ENCODE measurements around the gene CACNA2D3. TPM values are rescaled to one million over a fixed set of nuclear protein-coding genes. Genes with fewer than 3 reads are reported as not detected.

Gene CACNA2D3
- polyA plus RNA-seq, 3 donors, result 8.3 to 21.5 (median 10.4) TPM

DNA sequence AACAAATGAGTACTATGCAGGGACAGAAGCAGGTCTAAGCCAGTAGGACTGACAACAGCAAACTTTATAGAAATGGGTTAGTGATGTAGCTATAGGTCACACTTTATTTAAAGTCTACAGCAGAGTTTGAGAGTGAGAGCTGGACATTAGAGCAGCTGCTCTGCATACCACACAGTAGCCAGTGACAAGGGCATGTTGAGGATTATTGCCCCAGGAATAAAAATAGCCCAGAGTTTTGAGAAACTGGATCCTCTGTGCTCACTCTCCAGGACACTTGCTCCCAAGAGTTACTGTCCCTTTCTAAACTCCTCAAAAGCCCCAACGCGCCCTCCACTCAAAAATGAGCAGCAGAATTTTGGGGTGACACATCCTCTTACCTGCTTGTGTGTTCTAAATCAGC lies 784.4 kb downstream of the CACNA2D3 start:
- no CpG with 5 or more reads among the region's 2 CpGs for WGBS (ENCODE audit: insufficient coverage)
- no peaks in the 10 kb centered on the region for H3K36me3 Mint-ChIP-seq
- intact Hi-C loops (cut with micrococcal nuclease), result no loop called here

DNA sequence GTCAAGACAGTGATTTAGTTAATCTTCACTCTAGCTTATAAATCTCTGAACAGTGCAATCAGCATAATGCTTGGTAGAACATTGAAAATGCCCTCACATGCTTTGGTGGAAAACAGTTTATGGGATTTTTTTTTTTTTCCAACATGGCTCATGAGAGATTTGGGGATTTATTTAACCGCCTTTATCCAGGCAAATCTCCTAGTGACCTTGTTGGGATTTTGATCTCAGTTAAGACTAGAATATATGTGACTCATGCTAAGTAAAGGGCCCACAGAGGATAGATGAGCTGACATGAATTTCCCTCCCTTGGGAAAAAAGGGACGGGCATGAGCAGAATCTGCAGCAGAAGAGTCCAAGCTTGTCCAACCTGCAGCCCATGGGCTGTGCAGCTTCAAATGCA lies 786.8 kb downstream of the CACNA2D3 start:
- Mint-ChIP-seq H3K4me1 (no peaks in the 10 kb centered on the region), H3K9me3 (peaks cover 4 to 12% (median 7%) of the 10 kb centered on the region in 7 donors), H3K27ac (no peak overlapping the region), H3K4me3 (no peak overlapping the region), H3K27me3 (ENCODE audit: low read depth in 3 of 3) (peaks cover 2 to 6% (median 2%) of the 10 kb centered on the region in 3 donors), H3K36me3 (no peaks in the 10 kb centered on the region)
- H3K27me3 ChIP-seq (ENCODE audit: control insufficient read depth in 2 of 2, insufficient read depth in 2 of 2, low read length in 2 of 2), result no peaks in the 10 kb centered on the region
- TF ChIP-seq, protein P1, sequence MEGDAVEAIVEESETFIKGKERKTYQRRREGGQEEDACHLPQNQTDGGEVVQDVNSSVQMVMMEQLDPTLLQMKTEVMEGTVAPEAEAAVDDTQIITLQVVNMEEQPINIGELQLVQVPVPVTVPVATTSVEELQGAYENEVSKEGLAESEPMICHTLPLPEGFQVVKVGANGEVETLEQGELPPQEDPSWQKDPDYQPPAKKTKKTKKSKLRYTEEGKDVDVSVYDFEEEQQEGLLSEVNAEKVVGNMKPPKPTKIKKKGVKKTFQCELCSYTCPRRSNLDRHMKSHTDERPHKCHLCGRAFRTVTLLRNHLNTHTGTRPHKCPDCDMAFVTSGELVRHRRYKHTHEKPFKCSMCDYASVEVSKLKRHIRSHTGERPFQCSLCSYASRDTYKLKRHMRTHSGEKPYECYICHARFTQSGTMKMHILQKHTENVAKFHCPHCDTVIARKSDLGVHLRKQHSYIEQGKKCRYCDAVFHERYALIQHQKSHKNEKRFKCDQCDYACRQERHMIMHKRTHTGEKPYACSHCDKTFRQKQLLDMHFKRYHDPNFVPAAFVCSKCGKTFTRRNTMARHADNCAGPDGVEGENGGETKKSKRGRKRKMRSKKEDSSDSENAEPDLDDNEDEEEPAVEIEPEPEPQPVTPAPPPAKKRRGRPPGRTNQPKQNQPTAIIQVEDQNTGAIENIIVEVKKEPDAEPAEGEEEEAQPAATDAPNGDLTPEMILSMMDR (IDR thresholded peaks at IDR 0.05), result no peak
- H3K27ac ChIP-seq (ENCODE audit: low read depth in 1 of 2, low read length in 2 of 2), result no peak overlapping the region
- no peaks in the 10 kb centered on the region for H4K20me1 ChIP-seq (ENCODE audit: insufficient read depth, low read length)
- no peaks in the 10 kb centered on the region for H3K36me3 ChIP-seq (replicated peaks in 1 of 2; ENCODE audit: control insufficient read depth in 1 of 2, insufficient read depth in 2 of 2, low read length in 2 of 2)
- H2AFZ ChIP-seq (ENCODE audit: insufficient read depth, low read depth, low read length, poor library complexity, severe bottlenecking), result no peak overlapping the region
- no peak overlapping the region for H3K4me2 ChIP-seq (replicated peaks; ENCODE audit: extremely low read depth, low read length, poor library complexity, severe bottlenecking)
- H3K4me1 ChIP-seq (ENCODE audit: control insufficient read depth in 1 of 2, insufficient read depth in 2 of 2, low read length in 2 of 2), result no peaks in the 10 kb centered on the region
- no CpG with 5 or more reads among the region's 2 CpGs for WGBS (ENCODE audit: insufficient coverage)
- no peak for DNase-seq
- H3K9ac ChIP-seq (ENCODE audit: insufficient read depth, low read length, poor library complexity, severe bottlenecking), result no peak overlapping the region
- H3K9me3 ChIP-seq (replicated peaks in 1 of 2; ENCODE audit: control insufficient read depth in 1 of 2, insufficient read depth in 1 of 2, low read length in 2 of 2), result peaks cover 0 to 2% of the 10 kb centered on the region in 2 donors
- H3K79me2 ChIP-seq (ENCODE audit: insufficient read depth, low read length), result no peaks in the 10 kb centered on the region
- no peak overlapping the region for H3K4me3 ChIP-seq (replicated peaks in 1 of 3; ENCODE audit: low read depth in 2 of 3, low read length in 3 of 3)
- intact Hi-C loops (cut with micrococcal nuclease), result no loop called here

More for the DNA sequence above, 784.4 kb downstream of the CACNA2D3 start:
- Histone ChIP-seq H3K79me2 (ENCODE audit: insufficient read depth, low read length) (no peaks in the 10 kb centered on the region), H3K27me3 (ENCODE audit: control insufficient read depth in 2 of 2, insufficient read depth in 2 of 2, low read length in 2 of 2) (no peaks in the 10 kb centered on the region), H4K20me1 (ENCODE audit: insufficient read depth, low read length) (no peaks in the 10 kb centered on the region), H3K4me2 (replicated peaks; ENCODE audit: extremely low read depth, low read length, poor library complexity, severe bottlenecking) (no peak overlapping the region), H2AFZ (ENCODE audit: insufficient read depth, low read depth, low read length, poor library complexity, severe bottlenecking) (no peak overlapping the region), H3K9ac (ENCODE audit: insufficient read depth, low read length, poor library complexity, severe bottlenecking) (no peak overlapping the region), H3K9me3 (replicated peaks in 1 of 2; ENCODE audit: control insufficient read depth in 1 of 2, insufficient read depth in 1 of 2, low read length in 2 of 2) (peaks cover 0 to under 1% of the 10 kb centered on the region in 2 donors), H3K4me1 (ENCODE audit: control insufficient read depth in 1 of 2, insufficient read depth in 2 of 2, low read length in 2 of 2) (no peaks in the 10 kb centered on the region), H3K4me3 (replicated peaks in 1 of 3; ENCODE audit: low read depth in 2 of 3, low read length in 3 of 3) (no peak overlapping the region), H3K27ac (ENCODE audit: low read depth in 1 of 2, low read length in 2 of 2) (no peak overlapping the region), H3K36me3 (replicated peaks in 1 of 2; ENCODE audit: control insufficient read depth in 1 of 2, insufficient read depth in 2 of 2, low read length in 2 of 2) (no peaks in the 10 kb centered on the region)
- no peak overlapping the region for H3K4me3 Mint-ChIP-seq
- H3K27ac Mint-ChIP-seq, result no peak overlapping the region
- TF ChIP-seq, protein P1 (IDR thresholded peaks at IDR 0.05), result no peak
- no peaks in the 10 kb centered on the region for H3K4me1 Mint-ChIP-seq
- peaks cover 0 to 10% (median 4%) of the 10 kb centered on the region in 7 donors for H3K9me3 Mint-ChIP-seq
- peaks cover 2 to 10% (median 2%) of the 10 kb centered on the region in 3 donors for H3K27me3 Mint-ChIP-seq (ENCODE audit: low read depth in 3 of 3)
- no peak for DNase-seq

All from CD14-positive monocyte (primary cell).